Testis (tissue), 3 donors: Measurements from ENCODE around the gene REEP2. TPM values are rescaled to one million over a fixed set of nuclear protein-coding genes. Genes with fewer than 3 reads are reported as not detected.

Experiments used
- DNase-seq: peaks from one replicate; pipeline ENCODE4 v3.0.0-alpha.2; 2019
- H3K27ac ChIP-seq, 2 donors: fragments of 200-600 bp; sonication (generic); one replicate each; pipeline ENCODE4 v1.5.1; 2019
- H3K27me3 ChIP-seq: fragments of 200-600 bp; sonication (generic); one replicate; pipeline ENCODE4 v1.5.1; 2019
- H3K36me3 ChIP-seq: fragments of 200-600 bp; sonication (generic); one replicate; pipeline ENCODE4 v1.5.1; 2017; ENCODE audit warnings: low read depth; ENCODE audit errors: missing control alignments
- H3K4me1 ChIP-seq: fragments of 200-600 bp; sonication (generic); one replicate; pipeline ENCODE4 v1.5.1; 2019
- H3K4me3 ChIP-seq, 2 donors: fragments of 200-600 bp; sonication (generic); one replicate each; pipeline ENCODE4 v1.5.1; 2017 to 2019
- H3K9me3 ChIP-seq: fragments of 200-600 bp; sonication (generic); one replicate; pipeline ENCODE4 v1.5.1; 2017
- CTCF ChIP-seq, 3 experiments: fragments of 450-650 bp in 2 of 3; fragments of 200-600 bp in 1 of 3; sonication (generic) in 1 of 3; IDR thresholded peaks; one replicate each; pipeline ENCODE4 v1.5.1; 2016 to 2019; ENCODE audit warnings: antibody characterized with exemption in 3 of 3, mild to moderate bottlenecking in 2 of 3, moderate library complexity in 1 of 3
- POLR2A ChIP-seq: fragments of 450-650 bp; IDR thresholded peaks from one replicate; pipeline ENCODE4 v1.6.1; 2017; ENCODE audit warnings: antibody characterized with exemption, mild to moderate bottlenecking, moderate library complexity
- WGBS, 2 donors: methylation state at CpG; one replicate each; pipeline ENCODE4 v1.1.5; 2018; 5-methylcytosine and 5-hydroxymethylcytosine counted together
- intact Hi-C: fragments of 100-400 bp; cut with DNase I; formaldehyde crosslinking; loops from one replicate; pipeline ENCODE4 v1.15.1; 2023; ENCODE audit warnings: low total_unique reads
- polyA plus RNA-seq: library from polyadenylated mRNA; stranded (reverse); fragments of 350-450 nt; fragmentation: Illumina TruSeq; extraction: RNeasy Lipid Tissue Mini Kit (QIAGEN cat#74804); gene quantifications from one replicate; pipeline ENCODE4 v1.2.3, GENCODE V29; 2014; ENCODE audit warnings: low read depth, low replicate concordance; ENCODE audit not compliant: insufficient read depth
- total RNA-seq, 2 donors: library from RNA; depleted of rRNA; stranded (reverse); fragments of >200 nt; gene quantifications; one replicate each; pipeline ENCODE4 v1.2.3, GENCODE V29; 2016

The REEP2 gene
- total and polyA plus RNA-seq, 3 donors from 2014 or later = 13.5 to 18.3 (median 15.7) TPM

GRCh38 chr5:138465261-138466124, 26.6 kb downstream of the REEP2 start, which contains the start of gene EGR1:
EGR1 (plus strand) TSS chr5:138465479; CDS start chr5:138465762, 283 bp downstream.
- peak; percentile 97 for DNase-seq
- intact Hi-C loops = no loop called here
- H3K27ac ChIP-seq = peak within 1 kb of the TSS; percentile 93 to 98
- no peaks in the 10 kb centered on the region for H3K36me3 ChIP-seq
- H3K9me3 ChIP-seq = no peaks in the 10 kb centered on the region
- no peaks in the 10 kb centered on the region for H3K27me3 ChIP-seq
- 0% methylated on average over 3 to 85 of the region's 85 CpGs for WGBS, 2 donors
- H3K4me3 ChIP-seq = peak within 1 kb of the TSS; percentile 75 to 84
- TF ChIP-seq CTCF (IDR thresholded peaks at IDR 0.05) (peak in 2 of 3 experiments; percentile 14 to 34), POLR2A (peak; percentile 45)
- H3K4me1 ChIP-seq = peaks cover 15% of the 10 kb centered on the region

GRCh38 chr5:138466125-138466899, 27.5 kb downstream of the REEP2 start:
- intact Hi-C loops = no loop called here
- no peaks in the 10 kb centered on the region for H3K36me3 ChIP-seq
- 11 to 22% methylated on average over 12 to 39 of the region's 39 CpGs for WGBS, 2 donors
- H3K4me3 ChIP-seq = peak overlapping the region; percentile 75 to 84
- TF ChIP-seq POLR2A (no peak), CTCF (IDR thresholded peaks at IDR 0.05) (peak in 1 of 3 experiments; percentile 0)
- no peak overlapping the region for H3K27ac ChIP-seq
- H3K27me3 ChIP-seq = no peaks in the 10 kb centered on the region
- DNase-seq = no peak
- peaks cover 11% of the 10 kb centered on the region for H3K4me1 ChIP-seq
- H3K9me3 ChIP-seq = no peaks in the 10 kb centered on the region

GRCh38 chr5:138466900-138467710, 28.2 kb downstream of the REEP2 start:
- 72 to 74% methylated on average over 37 to 45 of the region's 45 CpGs for WGBS, 2 donors
- DNase-seq = no peak
- Histone ChIP-seq H3K4me3 (peak overlapping the region in 1 of 2 donors; percentile 84), H3K4me1 (peaks cover 11% of the 10 kb centered on the region), H3K36me3 (no peaks in the 10 kb centered on the region), H3K9me3 (no peaks in the 10 kb centered on the region), H3K27me3 (no peaks in the 10 kb centered on the region), H3K27ac (no peak overlapping the region)
- TF ChIP-seq CTCF (IDR thresholded peaks at IDR 0.05) (no peak), POLR2A (no peak)
- intact Hi-C loops = no loop called here

- Histone ChIP-seq H3K27me3 (no peaks in the 10 kb centered on the region), H3K36me3 (no peaks in the 10 kb centered on the region), H3K4me1 (peaks cover 11% of the 10 kb centered on the region), H3K4me3 (no peak overlapping the region), H3K9me3 (no peaks in the 10 kb centered on the region), H3K27ac (no peak overlapping the region)
- intact Hi-C loops = no loop called here
- 47 to 75% methylated on average over 14 of the region's 14 CpGs for WGBS, 2 donors
- TF ChIP-seq POLR2A (no peak), CTCF (IDR thresholded peaks at IDR 0.05) (no peak)
- no peak for DNase-seq
Measured at GRCh38 chr5:138467711-138468132, 28.9 kb downstream of the REEP2 start.
